GM12865 (cell line): ENCODE data around the gene MAST2.
"Not testable (repeated sequence)": the region's sequence is repeated elsewhere in the genome, so short reads cannot be mapped to it uniquely, and the experiment has no call there.

Source experiments
- DNase-seq: peaks from one replicate; pipeline ENCODE4 v3.0.0; 2010; ENCODE audit warnings: low read depth
- H3K4me3 ChIP-seq: 2 replicates; pipeline ENCODE4 v1.5.1; 2011; ENCODE audit warnings: mild to moderate bottlenecking, low read depth, low read length, control low read depth
- TF ChIP-seq, protein P1 (sequence below): IDR thresholded peaks from 2 replicates; pipeline ENCODE4 v1.5.1; 2011; ENCODE audit warnings: low read length, control low read depth, low read depth, inconsistent platforms; ENCODE audit not compliant: insufficient read depth; ENCODE audit errors: missing control alignments

The MAST2 gene

DNA sequence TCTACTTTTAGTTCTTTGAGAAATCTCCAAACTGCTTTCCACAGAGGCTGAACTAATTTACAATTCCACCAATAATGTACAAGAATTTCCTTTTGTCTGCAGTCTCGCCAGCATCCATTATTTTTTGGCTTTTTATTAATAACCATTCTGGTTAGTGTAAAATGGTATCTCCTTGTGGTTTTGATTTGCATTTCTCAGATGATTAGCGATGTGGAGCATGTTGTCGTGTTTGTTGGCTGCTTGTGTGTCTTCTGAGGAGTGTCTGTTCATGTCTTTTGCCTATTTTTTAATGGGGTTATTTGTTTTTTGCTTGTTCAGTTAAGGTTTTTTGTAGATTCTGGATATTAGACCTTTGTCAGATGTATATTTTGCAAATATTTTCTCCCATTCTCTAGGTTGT is 131.5 kb downstream of the MAST2 start:
- TF ChIP-seq, protein P1, sequence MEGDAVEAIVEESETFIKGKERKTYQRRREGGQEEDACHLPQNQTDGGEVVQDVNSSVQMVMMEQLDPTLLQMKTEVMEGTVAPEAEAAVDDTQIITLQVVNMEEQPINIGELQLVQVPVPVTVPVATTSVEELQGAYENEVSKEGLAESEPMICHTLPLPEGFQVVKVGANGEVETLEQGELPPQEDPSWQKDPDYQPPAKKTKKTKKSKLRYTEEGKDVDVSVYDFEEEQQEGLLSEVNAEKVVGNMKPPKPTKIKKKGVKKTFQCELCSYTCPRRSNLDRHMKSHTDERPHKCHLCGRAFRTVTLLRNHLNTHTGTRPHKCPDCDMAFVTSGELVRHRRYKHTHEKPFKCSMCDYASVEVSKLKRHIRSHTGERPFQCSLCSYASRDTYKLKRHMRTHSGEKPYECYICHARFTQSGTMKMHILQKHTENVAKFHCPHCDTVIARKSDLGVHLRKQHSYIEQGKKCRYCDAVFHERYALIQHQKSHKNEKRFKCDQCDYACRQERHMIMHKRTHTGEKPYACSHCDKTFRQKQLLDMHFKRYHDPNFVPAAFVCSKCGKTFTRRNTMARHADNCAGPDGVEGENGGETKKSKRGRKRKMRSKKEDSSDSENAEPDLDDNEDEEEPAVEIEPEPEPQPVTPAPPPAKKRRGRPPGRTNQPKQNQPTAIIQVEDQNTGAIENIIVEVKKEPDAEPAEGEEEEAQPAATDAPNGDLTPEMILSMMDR = no peak
- DNase-seq = peak; percentile 42

DNA sequence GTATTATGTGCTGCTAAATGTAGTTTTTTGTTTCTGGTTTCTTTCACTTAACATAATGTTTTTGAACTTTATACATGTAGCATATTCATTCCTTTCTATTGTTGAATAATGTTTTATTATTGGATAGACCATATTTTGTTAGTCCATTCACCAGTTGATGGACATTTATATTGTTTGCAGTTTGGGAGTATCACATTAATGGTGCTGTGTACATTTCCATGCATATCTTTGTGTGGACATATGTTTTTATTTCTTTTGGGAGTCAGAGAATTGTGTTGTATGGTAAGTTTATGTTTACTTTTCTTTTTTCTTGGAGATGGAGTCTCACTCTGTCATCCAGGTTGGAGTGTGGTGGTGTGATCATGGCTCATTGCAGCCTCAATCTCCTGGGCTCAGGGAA is 134.6 kb downstream of the MAST2 start:
- H3K4me3 ChIP-seq = no peak overlapping the region
- no peak for DNase-seq
- TF ChIP-seq, protein P1 = no peak

More for the DNA sequence above, 131.5 kb downstream of the MAST2 start:
- no peak overlapping the region for H3K4me3 ChIP-seq

DNA sequence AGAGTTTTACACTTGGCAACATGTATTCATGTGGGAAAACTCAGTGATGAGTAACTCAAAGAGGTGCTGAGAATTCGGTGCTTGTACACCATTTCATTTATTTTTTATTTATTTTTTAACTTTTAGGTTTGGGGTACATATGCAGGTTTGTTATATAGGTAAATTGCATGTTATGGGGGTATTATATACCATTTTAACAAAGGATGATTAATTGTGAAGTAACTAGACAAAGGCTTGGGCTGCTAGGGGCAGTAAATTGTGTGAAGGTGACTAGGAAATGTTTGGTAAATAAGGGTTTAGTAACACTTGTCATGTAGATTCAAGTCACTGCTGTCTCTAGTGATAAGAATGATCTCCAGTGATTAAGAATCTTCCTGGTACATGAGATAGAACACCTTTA is 139.0 kb downstream of the MAST2 start:
- no peak for DNase-seq
- TF ChIP-seq, protein P1 = no peak
- H3K4me3 ChIP-seq = no peak overlapping the region

DNA sequence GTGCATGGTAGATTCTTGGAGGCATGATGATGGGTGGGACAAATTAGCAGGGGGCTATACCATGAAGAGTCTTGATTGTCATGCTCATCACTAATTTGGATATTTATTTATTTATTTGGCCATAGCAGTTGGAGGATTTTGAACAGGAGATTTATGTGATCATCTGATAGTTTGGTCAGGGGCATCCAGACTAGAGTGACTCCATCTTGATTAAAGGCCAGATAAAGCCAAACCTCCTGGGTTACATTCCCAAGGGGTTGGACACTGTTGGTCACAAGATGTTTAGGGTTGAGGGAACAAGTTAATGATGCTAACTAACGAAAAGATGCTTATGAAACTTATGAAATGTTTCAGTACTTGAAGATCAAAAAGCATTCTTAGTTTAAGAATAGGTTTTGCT is 139.8 kb downstream of the MAST2 start:
- H3K4me3 ChIP-seq = no peak overlapping the region
- TF ChIP-seq, protein P1 = no peak
- no peak for DNase-seq

DNA sequence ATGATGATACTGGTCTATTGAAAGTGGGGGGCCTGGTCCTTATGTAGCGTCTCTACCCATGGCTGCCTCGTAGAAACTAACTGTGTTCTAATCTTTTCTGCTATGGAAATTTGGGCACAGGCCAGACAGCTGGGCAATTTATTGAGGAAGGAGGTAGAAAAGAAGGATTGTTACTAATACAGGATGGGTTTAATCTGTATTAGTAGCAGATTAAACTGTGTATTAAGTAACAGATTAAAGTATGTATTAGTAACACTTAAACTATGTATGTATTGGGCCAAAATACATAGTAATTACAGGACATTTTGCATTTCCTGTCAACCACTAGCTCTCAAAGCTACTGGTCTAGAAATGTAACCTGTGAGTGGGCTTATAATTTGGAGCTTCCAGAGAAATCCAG is 142.0 kb downstream of the MAST2 start:
- TF ChIP-seq, protein P1 = no peak
- no peak overlapping the region for H3K4me3 ChIP-seq
- no peak for DNase-seq

DNA sequence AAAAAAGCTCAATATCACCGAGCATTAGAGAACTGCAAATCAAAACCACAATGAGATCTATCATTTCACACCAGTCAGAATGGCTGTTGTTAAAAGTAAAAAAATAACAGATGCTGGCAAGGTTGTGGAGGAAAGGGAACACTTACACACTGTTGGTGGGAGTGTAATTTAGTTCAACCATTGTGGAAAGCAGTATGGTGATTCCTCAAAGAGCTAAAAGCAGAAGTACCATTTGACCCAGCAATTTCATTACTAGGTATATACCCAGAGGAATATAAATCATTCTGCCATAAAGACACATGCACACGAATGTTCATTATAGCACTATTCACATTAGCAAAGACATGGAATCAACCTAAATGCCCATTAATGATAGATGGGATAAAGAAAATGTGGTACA is 146.1 kb downstream of the MAST2 start:
- not testable (repeated sequence) for H3K4me3 ChIP-seq, DNase-seq

DNA sequence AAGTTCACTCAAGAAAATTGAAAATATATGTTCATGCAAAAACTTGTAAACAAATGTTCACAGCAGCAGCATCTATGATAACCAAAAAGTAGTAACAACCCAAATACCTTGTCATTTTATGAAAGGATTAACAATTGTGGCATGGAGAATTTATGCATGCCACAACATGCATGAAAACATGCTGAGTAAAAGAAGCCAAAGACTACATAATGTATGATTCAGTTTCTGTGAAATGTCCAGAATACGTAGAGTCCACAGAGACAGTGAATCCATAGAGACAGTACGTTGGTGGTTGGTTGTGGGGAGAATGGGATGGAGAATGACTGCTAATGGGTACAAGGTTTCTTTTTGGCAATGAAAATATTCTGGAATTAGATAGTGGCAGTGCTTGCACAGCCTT is 148.7 kb downstream of the MAST2 start:
- no peak for DNase-seq
- TF ChIP-seq, protein P1 = no peak
- H3K4me3 ChIP-seq = no peak overlapping the region
